ENCODE measurements around the gene TMEM187. TPM values are rescaled to one million over a fixed set of nuclear protein-coding genes. Genes with fewer than 3 reads are reported as not detected.

The TMEM187 gene
- polyA plus RNA-seq, 2 donors = 2.5 to 3.3 TPM

DNA sequence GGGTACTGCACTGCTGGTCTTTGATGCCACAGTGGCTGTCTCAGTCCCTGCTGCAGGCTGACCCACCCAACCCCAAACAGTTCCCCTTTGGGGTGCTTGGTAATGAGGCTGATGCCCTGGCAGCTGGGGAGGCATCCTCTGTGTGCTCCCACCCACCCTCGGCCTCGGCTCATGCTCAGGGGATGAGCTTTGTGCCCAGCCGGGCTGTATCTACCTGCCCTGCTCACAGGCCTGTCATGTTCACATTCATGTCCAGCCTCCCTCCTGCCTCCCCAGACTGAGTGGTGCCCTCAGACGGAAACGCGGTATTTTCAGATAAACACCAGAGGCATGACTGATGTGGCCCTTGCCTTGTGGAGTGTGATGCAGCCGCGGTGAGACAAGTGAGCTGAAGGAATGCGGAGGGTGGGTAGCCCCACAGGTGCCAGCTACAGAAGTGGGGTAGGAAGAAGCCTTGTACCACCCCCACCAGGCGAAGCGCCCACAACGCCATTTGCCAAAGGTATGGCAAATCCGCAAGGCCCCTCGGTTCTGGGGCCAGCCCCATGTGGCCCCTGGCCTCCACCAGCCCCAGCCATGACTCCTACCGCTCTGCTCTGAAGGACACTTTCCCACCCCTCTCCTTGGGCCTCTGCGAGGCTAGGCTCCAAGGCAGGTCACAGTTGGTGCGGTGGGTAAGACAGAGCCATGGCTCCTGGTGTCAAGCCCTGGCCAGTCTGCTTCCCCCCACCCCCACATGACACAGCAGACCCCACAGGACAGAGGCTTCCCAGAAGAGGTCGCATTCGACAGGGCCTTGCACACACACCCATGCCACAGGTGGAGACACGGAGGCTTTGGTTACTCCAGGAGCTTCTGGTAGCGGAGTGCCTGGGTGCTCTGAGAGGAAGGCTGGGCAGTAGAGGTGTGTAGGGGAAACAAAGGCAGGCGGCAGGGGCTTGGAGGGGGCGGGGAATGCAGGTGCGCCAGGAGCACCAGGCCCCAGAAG is 26.3 kb upstream of the TMEM187 start:
- no peaks in the 10 kb centered on the region for H3K27me3 ChIP-seq (ENCODE audit: control insufficient read depth in 1 of 2, insufficient read depth in 2 of 2, low read length in 2 of 2)
- WGBS, 2 donors = 79 to 87% methylated on average over 23 to 24 of the region's 24 CpGs
- peaks cover 8 to 22% of the 10 kb centered on the region in 2 donors for H3K36me3 ChIP-seq (ENCODE audit: control insufficient read depth in 2 of 2, insufficient read depth in 2 of 2, low read length in 1 of 2)
- H3K9me3 ChIP-seq (ENCODE audit: control insufficient read depth in 2 of 2, insufficient read depth in 1 of 2, low read depth in 1 of 2, low read length in 1 of 2) = no peaks in the 10 kb centered on the region
- no peaks in the 10 kb centered on the region for H3K4me1 ChIP-seq (ENCODE audit: control insufficient read depth in 2 of 2, insufficient read depth in 2 of 2, low read length in 1 of 2)
- H3K27ac ChIP-seq (ENCODE audit: low read depth in 2 of 2, low read length in 1 of 2) = no peak overlapping the region
- H3K4me3 ChIP-seq (ENCODE audit: low read depth in 1 of 2, low read length in 2 of 2) = no peak overlapping the region

GRCh38 chrX:153947009-153947769 is 25.4 kb upstream of the TMEM187 start:
- Histone ChIP-seq H3K27me3 (ENCODE audit: control insufficient read depth in 1 of 2, insufficient read depth in 2 of 2, low read length in 2 of 2) (no peaks in the 10 kb centered on the region), H3K27ac (ENCODE audit: low read depth in 2 of 2, low read length in 1 of 2) (peak overlapping the region in 1 of 2 donors; percentile 54), H3K4me3 (ENCODE audit: low read depth in 1 of 2, low read length in 2 of 2) (no peak overlapping the region), H3K4me1 (ENCODE audit: control insufficient read depth in 2 of 2, insufficient read depth in 2 of 2, low read length in 1 of 2) (no peaks in the 10 kb centered on the region), H3K9me3 (ENCODE audit: control insufficient read depth in 2 of 2, insufficient read depth in 1 of 2, low read depth in 1 of 2, low read length in 1 of 2) (no peaks in the 10 kb centered on the region), H3K36me3 (ENCODE audit: control insufficient read depth in 2 of 2, insufficient read depth in 2 of 2, low read length in 1 of 2) (peaks cover 8 to 30% of the 10 kb centered on the region in 2 donors)
- 27 to 50% methylated on average over 19 of the region's 19 CpGs for WGBS, 2 donors

DNA sequence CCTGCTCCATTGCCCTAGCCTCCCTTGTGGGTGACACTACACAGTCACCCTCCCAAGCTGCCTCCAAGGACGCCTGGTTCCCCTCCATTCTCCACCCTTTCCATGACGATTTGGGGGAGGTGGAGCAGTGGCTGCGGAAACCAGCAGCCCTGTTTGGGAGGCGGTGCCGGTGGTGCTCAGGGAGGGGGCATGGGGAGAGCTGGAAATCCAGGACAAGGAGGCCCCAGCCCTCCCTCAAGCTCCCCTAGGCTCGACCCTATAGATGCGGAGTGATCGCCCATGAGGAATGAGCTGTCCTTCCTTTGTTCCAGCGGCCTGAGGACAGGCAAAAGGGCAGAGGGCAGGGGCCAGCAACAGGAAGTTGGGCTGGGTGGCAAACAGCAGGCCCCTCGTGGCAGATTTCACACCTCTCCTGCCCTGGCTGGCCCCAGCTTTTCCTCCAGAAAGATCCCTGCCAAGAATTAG is 24.5 kb upstream of the TMEM187 start:
- H3K27ac ChIP-seq (ENCODE audit: low read depth in 2 of 2, low read length in 1 of 2) = peak overlapping the region; percentile 22 to 54

DNA sequence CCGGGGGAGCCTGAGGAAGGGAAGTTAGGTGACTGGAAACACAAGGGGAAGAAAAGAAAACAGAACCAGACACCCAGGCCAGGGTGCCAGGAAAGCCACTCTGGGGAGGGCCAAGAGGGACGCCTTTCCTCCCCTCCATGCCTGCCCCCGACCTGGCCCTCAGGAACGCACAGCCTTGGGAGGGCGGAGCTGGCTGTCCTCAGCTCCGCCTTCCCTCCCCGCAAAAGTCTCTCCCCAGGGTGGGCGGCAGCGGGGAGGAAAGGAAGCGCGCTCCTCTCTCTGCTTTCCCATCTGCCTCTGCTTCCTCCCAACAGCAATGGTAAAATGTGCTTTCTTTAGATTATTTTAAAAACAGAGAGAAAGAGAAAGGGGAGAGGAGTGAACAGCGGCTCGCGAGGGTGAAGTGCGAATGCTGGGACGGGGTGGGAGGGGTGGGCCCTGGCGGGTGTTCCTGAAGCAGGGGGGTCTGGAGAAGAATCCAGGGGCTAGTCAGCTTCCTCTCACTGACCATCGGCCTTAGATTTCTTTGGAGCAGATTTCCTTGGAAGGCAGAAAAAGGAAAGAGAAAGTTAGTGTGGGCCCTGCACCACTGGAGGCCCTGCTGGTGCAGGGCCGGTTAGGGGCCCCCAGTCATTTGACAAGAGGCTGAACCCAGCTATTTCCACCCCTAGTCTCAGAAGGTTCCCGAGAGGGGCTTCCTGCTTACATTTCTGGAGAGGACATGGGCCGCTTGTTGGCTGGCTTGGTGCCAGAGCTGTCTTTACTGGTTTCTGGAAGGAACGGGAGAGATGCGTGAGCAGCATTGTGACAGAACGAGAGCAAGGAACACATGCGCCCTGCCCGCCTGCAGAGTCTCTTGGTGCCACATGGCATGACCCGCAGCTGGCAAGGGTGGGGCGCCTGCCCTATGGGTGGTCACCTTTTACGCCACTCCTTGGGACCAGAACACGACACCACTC is 23.4 kb upstream of the TMEM187 start:
- H3K9me3 ChIP-seq (ENCODE audit: control insufficient read depth in 2 of 2, insufficient read depth in 1 of 2, low read depth in 1 of 2, low read length in 1 of 2) = no peaks in the 10 kb centered on the region
- WGBS, 2 donors = 67 to 79% methylated on average over 30 of the region's 30 CpGs
- no peaks in the 10 kb centered on the region for H3K4me1 ChIP-seq (ENCODE audit: control insufficient read depth in 2 of 2, insufficient read depth in 2 of 2, low read length in 1 of 2)
- no peak overlapping the region for H3K27ac ChIP-seq (ENCODE audit: low read depth in 2 of 2, low read length in 1 of 2)
- H3K27me3 ChIP-seq (ENCODE audit: control insufficient read depth in 1 of 2, insufficient read depth in 2 of 2, low read length in 2 of 2) = no peaks in the 10 kb centered on the region
- H3K36me3 ChIP-seq (ENCODE audit: control insufficient read depth in 2 of 2, insufficient read depth in 2 of 2, low read length in 1 of 2) = peaks cover 10 to 46% of the 10 kb centered on the region in 2 donors
- H3K4me3 ChIP-seq (ENCODE audit: low read depth in 1 of 2, low read length in 2 of 2) = no peak overlapping the region

More for the DNA sequence above, 24.5 kb upstream of the TMEM187 start:
- H3K4me3 ChIP-seq (ENCODE audit: low read depth in 1 of 2, low read length in 2 of 2) = no peak overlapping the region
- peaks cover 10 to 38% of the 10 kb centered on the region in 2 donors for H3K36me3 ChIP-seq (ENCODE audit: control insufficient read depth in 2 of 2, insufficient read depth in 2 of 2, low read length in 1 of 2)
- WGBS, 2 donors = 66 to 76% methylated on average over 10 of the region's 10 CpGs
- H3K9me3 ChIP-seq (ENCODE audit: control insufficient read depth in 2 of 2, insufficient read depth in 1 of 2, low read depth in 1 of 2, low read length in 1 of 2) = no peaks in the 10 kb centered on the region
- no peaks in the 10 kb centered on the region for H3K27me3 ChIP-seq (ENCODE audit: control insufficient read depth in 1 of 2, insufficient read depth in 2 of 2, low read length in 2 of 2)
- no peaks in the 10 kb centered on the region for H3K4me1 ChIP-seq (ENCODE audit: control insufficient read depth in 2 of 2, insufficient read depth in 2 of 2, low read length in 1 of 2)

- Histone ChIP-seq H3K9me3 (ENCODE audit: control insufficient read depth in 2 of 2, insufficient read depth in 1 of 2, low read depth in 1 of 2, low read length in 1 of 2) (no peaks in the 10 kb centered on the region), H3K4me1 (ENCODE audit: control insufficient read depth in 2 of 2, insufficient read depth in 2 of 2, low read length in 1 of 2) (no peaks in the 10 kb centered on the region), H3K27me3 (ENCODE audit: control insufficient read depth in 1 of 2, insufficient read depth in 2 of 2, low read length in 2 of 2) (no peaks in the 10 kb centered on the region), H3K27ac (ENCODE audit: low read depth in 2 of 2, low read length in 1 of 2) (peak overlapping the region in 1 of 2 donors; percentile 14), H3K4me3 (ENCODE audit: low read depth in 1 of 2, low read length in 2 of 2) (no peak overlapping the region), H3K36me3 (ENCODE audit: control insufficient read depth in 2 of 2, insufficient read depth in 2 of 2, low read length in 1 of 2) (peaks cover 15 to 55% of the 10 kb centered on the region in 2 donors)
- WGBS, 2 donors = 84 to 89% methylated on average over 18 to 19 of the region's 19 CpGs
Observed at GRCh38 chrX:153950127-153950526, 22.4 kb upstream of the TMEM187 start.

- Histone ChIP-seq H3K27ac (ENCODE audit: low read depth in 2 of 2, low read length in 1 of 2) (peak overlapping the region in 1 of 2 donors; percentile 14), H3K4me1 (ENCODE audit: control insufficient read depth in 2 of 2, insufficient read depth in 2 of 2, low read length in 1 of 2) (no peaks in the 10 kb centered on the region), H3K36me3 (ENCODE audit: control insufficient read depth in 2 of 2, insufficient read depth in 2 of 2, low read length in 1 of 2) (peaks cover 15 to 70% of the 10 kb centered on the region in 2 donors), H3K9me3 (ENCODE audit: control insufficient read depth in 2 of 2, insufficient read depth in 1 of 2, low read depth in 1 of 2, low read length in 1 of 2) (no peaks in the 10 kb centered on the region), H3K4me3 (ENCODE audit: low read depth in 1 of 2, low read length in 2 of 2) (no peak overlapping the region), H3K27me3 (ENCODE audit: control insufficient read depth in 1 of 2, insufficient read depth in 2 of 2, low read length in 2 of 2) (no peaks in the 10 kb centered on the region)
- WGBS, 2 donors = 94 to 96% methylated on average over 19 to 28 of the region's 28 CpGs
Observed at GRCh38 chrX:153951683-153952372, 20.7 kb upstream of the TMEM187 start.

- Histone ChIP-seq H3K4me3 (ENCODE audit: low read depth in 1 of 2, low read length in 2 of 2) (no peak overlapping the region), H3K36me3 (ENCODE audit: control insufficient read depth in 2 of 2, insufficient read depth in 2 of 2, low read length in 1 of 2) (peaks cover 15 to 74% of the 10 kb centered on the region in 2 donors), H3K27ac (ENCODE audit: low read depth in 2 of 2, low read length in 1 of 2) (peak overlapping the region; percentile 44 to 59), H3K27me3 (ENCODE audit: control insufficient read depth in 1 of 2, insufficient read depth in 2 of 2, low read length in 2 of 2) (no peaks in the 10 kb centered on the region), H3K4me1 (ENCODE audit: control insufficient read depth in 2 of 2, insufficient read depth in 2 of 2, low read length in 1 of 2) (no peaks in the 10 kb centered on the region), H3K9me3 (ENCODE audit: control insufficient read depth in 2 of 2, insufficient read depth in 1 of 2, low read depth in 1 of 2, low read length in 1 of 2) (no peaks in the 10 kb centered on the region)
- 93 to 96% methylated on average over 32 of the region's 32 CpGs for WGBS, 2 donors
Observed at GRCh38 chrX:153952373-153953026, 20.1 kb upstream of the TMEM187 start.

GRCh38 chrX:153953342-153953830 is 19.2 kb upstream of the TMEM187 start:
- WGBS, 2 donors = 20 to 21% methylated on average over 33 of the region's 33 CpGs
- Histone ChIP-seq H3K4me3 (ENCODE audit: low read depth in 1 of 2, low read length in 2 of 2) (no peak overlapping the region), H3K4me1 (ENCODE audit: control insufficient read depth in 2 of 2, insufficient read depth in 2 of 2, low read length in 1 of 2) (no peaks in the 10 kb centered on the region), H3K27ac (ENCODE audit: low read depth in 2 of 2, low read length in 1 of 2) (peak overlapping the region; percentile 59 to 62), H3K27me3 (ENCODE audit: control insufficient read depth in 1 of 2, insufficient read depth in 2 of 2, low read length in 2 of 2) (no peaks in the 10 kb centered on the region), H3K36me3 (ENCODE audit: control insufficient read depth in 2 of 2, insufficient read depth in 2 of 2, low read length in 1 of 2) (peaks cover 18 to 79% of the 10 kb centered on the region in 2 donors), H3K9me3 (ENCODE audit: control insufficient read depth in 2 of 2, insufficient read depth in 1 of 2, low read depth in 1 of 2, low read length in 1 of 2) (no peaks in the 10 kb centered on the region)

Measured in esophagus (tissue), 2 donors.